ENCODE results near the gene VIT. TPM values are rescaled to one million over a fixed set of nuclear protein-coding genes. Genes with fewer than 3 reads are reported as not detected.

The VIT gene
- total RNA-seq, 4 donors from 2014 or later: 1.4 to 3.6 (median 2.5) TPM; not detected in 1

DNA sequence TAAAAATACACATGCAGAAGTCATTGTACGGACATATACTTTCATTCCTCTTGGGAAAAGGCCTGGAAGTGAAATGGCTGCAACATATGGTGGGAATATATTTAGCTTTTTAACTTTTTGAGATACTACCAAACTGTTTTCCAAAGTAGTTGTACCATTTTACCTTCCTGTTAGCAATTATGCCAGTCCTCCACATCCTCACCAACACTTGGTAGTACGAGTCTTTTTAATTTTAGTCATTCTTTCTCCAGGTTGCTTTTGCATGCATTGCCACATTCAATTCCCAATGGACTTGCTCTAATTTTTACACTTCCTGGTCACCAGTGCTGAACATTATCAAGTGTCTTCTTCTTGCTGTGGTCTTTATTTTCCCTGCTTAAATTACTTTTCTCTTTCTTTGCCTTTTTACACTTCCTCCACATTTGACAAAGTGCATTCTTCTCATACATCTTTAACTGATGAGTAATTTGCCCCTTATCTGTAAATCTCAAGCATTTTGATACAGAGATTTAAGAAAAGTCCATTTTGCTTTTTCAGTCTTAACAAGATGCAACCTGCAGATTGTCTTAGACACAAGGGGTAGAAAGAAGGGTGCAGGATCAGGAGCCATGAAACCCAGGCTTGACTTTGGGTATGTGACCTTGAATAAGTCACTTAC lies 14.5 kb downstream of the VIT start:
- Histone ChIP-seq H3K27ac (no peak overlapping the region), H3K4me3 (no peak overlapping the region), H3K27me3 (no peaks in the 10 kb centered on the region), H3K36me3 (no peaks in the 10 kb centered on the region), H3K9me3 (peaks cover 6 to 10% of the 10 kb centered on the region in 2 donors), H3K4me1 (no peaks in the 10 kb centered on the region)
- intact Hi-C loops (cut with DNase I; ENCODE audit: low total_unique reads) (no loop called here), in situ Hi-C loops (cut with MboI; ENCODE audit: low pct_ligation_motif_present in 1 of 4, low pct_unique_long_range_greater_than_20kb in 1 of 4, low sequenced_read_pairs in 3 of 4) (no loop called here)
- WGBS, 2 donors (ENCODE audit: low coverage in 1 of 2): 84 to 94% methylated on average over 2 of the region's 2 CpGs
- no peak for TF ChIP-seq POLR2A (IDR thresholded peaks at IDR 0.05)
- TF ChIP-seq, protein P1, sequence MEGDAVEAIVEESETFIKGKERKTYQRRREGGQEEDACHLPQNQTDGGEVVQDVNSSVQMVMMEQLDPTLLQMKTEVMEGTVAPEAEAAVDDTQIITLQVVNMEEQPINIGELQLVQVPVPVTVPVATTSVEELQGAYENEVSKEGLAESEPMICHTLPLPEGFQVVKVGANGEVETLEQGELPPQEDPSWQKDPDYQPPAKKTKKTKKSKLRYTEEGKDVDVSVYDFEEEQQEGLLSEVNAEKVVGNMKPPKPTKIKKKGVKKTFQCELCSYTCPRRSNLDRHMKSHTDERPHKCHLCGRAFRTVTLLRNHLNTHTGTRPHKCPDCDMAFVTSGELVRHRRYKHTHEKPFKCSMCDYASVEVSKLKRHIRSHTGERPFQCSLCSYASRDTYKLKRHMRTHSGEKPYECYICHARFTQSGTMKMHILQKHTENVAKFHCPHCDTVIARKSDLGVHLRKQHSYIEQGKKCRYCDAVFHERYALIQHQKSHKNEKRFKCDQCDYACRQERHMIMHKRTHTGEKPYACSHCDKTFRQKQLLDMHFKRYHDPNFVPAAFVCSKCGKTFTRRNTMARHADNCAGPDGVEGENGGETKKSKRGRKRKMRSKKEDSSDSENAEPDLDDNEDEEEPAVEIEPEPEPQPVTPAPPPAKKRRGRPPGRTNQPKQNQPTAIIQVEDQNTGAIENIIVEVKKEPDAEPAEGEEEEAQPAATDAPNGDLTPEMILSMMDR (IDR thresholded peaks at IDR 0.05): no peak
- TF ChIP-seq POLR2AphosphoS5 (IDR thresholded peaks at IDR 0.05): no peak
- no peak for TF ChIP-seq EP300 (IDR thresholded peaks at IDR 0.05; ENCODE audit: low read depth)
- DNase-seq: no peak

DNA sequence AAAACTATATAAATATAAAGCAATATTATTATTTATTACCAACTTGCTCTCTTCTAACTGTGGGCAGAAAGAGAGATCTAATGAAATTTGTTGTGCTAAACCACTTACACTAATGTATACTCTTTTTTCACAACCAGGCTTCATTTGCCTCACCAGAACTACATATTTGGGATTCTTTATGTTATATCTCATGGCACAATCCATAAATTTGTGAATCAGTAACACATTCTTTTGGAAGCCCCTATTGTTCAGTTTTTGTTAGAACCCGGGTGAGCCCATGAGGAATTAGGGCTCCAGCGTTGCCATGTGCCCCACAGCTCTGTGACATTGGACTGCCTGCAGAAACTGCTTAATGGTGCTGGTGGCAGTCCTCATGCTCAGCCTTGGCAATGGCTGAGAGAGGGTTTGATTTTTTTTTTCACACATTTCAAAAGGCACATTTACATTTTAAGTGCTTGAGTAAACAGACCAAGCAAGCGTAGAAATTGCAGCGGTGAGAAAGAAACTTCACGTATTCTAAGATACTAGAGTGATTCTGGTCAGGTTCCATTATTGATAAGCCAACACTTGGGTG lies 15.3 kb downstream of the VIT start:
- WGBS, 2 donors (ENCODE audit: low coverage in 1 of 2): 68 to 90% methylated on average over 2 to 5 of the region's 5 CpGs
- in situ Hi-C loops (cut with MboI; ENCODE audit: low pct_ligation_motif_present in 1 of 4, low pct_unique_long_range_greater_than_20kb in 1 of 4, low sequenced_read_pairs in 3 of 4): no loop called here
- TF ChIP-seq EP300 (IDR thresholded peaks at IDR 0.05; ENCODE audit: low read depth) (no peak), POLR2A (IDR thresholded peaks at IDR 0.05) (no peak)
- TF ChIP-seq, protein P1 (IDR thresholded peaks at IDR 0.05): no peak

DNA sequence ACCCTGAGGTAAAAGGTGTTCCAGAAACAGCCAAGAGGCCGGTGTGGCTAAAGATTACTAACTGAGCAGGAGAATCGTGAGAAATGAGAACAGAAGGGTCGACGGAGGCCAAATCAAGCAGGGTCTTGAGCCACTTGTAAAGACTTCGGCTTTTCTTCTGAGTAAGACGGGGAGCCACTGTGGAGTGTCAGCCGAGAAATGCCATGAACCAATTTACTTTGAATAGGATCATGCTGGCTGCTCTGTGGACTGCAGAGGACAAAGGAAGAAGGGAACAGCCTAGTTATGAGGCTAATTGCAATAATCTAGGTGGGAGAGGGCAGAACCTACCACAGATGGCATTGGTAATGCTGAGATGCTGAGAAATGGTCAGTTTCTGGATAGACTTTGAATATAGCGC lies 16.8 kb downstream of the VIT start:
- Histone ChIP-seq H3K27me3 (no peaks in the 10 kb centered on the region), H3K36me3 (no peaks in the 10 kb centered on the region), H3K27ac (no peak overlapping the region), H3K9me3 (peaks cover 6 to 10% of the 10 kb centered on the region in 2 donors), H3K4me1 (no peaks in the 10 kb centered on the region), H3K4me3 (no peak overlapping the region)
- in situ Hi-C loops (cut with MboI; ENCODE audit: low pct_ligation_motif_present in 1 of 4, low pct_unique_long_range_greater_than_20kb in 1 of 4, low sequenced_read_pairs in 3 of 4): no loop called here
- no peak for TF ChIP-seq POLR2A (IDR thresholded peaks at IDR 0.05)
- TF ChIP-seq POLR2AphosphoS5 (IDR thresholded peaks at IDR 0.05): no peak
- no peak for TF ChIP-seq EP300 (IDR thresholded peaks at IDR 0.05; ENCODE audit: low read depth)
- TF ChIP-seq, protein P1 (IDR thresholded peaks at IDR 0.05): no peak
- 89 to 100% methylated on average over 3 to 8 of the region's 8 CpGs for WGBS, 2 donors (ENCODE audit: low coverage in 1 of 2)
- no peak for DNase-seq
- intact Hi-C loops (cut with DNase I; ENCODE audit: low total_unique reads): no loop called here

More for the DNA sequence above, 15.3 kb downstream of the VIT start:
- peaks cover 6 to 10% of the 10 kb centered on the region in 2 donors for H3K9me3 ChIP-seq
- intact Hi-C loops (cut with DNase I; ENCODE audit: low total_unique reads): no loop called here
- no peaks in the 10 kb centered on the region for H3K36me3 ChIP-seq
- no peak overlapping the region for H3K27ac ChIP-seq
- H3K27me3 ChIP-seq: no peaks in the 10 kb centered on the region
- H3K4me1 ChIP-seq: no peaks in the 10 kb centered on the region
- DNase-seq: no peak
- H3K4me3 ChIP-seq: no peak overlapping the region

DNA sequence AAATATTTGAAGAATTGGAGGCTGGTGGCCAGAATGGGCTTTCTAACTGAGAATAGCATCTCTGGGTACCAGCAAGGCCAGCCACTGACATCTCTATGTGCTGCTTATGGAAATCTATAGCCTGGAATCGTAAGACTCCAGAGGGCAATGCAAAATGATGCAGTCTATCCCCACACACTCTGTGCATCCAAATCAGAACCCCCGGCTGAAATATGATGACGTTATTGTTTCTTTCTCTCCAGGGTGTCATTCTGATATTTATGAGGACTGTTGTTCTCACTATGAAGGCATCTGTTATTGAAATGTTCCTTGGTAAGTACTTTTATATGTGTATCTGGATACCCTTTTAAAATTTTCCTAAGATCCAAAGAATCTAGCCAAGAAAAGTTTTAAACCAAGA lies 19.6 kb downstream of the VIT start:
- Histone ChIP-seq H3K4me1 (no peaks in the 10 kb centered on the region), H3K36me3 (no peaks in the 10 kb centered on the region), H3K4me3 (no peak overlapping the region), H3K27ac (no peak overlapping the region), H3K9me3 (peaks cover under 1 to 3% of the 10 kb centered on the region in 2 donors), H3K27me3 (no peaks in the 10 kb centered on the region)
- no peak for DNase-seq
- in situ Hi-C loops (cut with MboI; ENCODE audit: low pct_ligation_motif_present in 1 of 4, low pct_unique_long_range_greater_than_20kb in 1 of 4, low sequenced_read_pairs in 3 of 4): no loop called here
- 82 to 87% methylated on average over 2 to 3 of the region's 3 CpGs for WGBS, 2 donors (ENCODE audit: low coverage in 1 of 2)
- TF ChIP-seq, protein P1 (IDR thresholded peaks at IDR 0.05): no peak
- TF ChIP-seq EP300 (IDR thresholded peaks at IDR 0.05; ENCODE audit: low read depth) (no peak), POLR2AphosphoS5 (IDR thresholded peaks at IDR 0.05) (no peak), POLR2A (IDR thresholded peaks at IDR 0.05) (no peak)
- intact Hi-C loops (cut with DNase I; ENCODE audit: low total_unique reads): no loop called here
